HepG2 (cell line): ENCODE data around the gene ZFAND2B. TPM values are rescaled to one million over a fixed set of nuclear protein-coding genes. Genes with fewer than 3 reads are reported as not detected.

Source experiments
- ARNT ChIP-seq: fragments of 450-650 bp; IDR thresholded peaks from 2 replicates; pipeline ENCODE4 v1.6.1; 2017
- GFI1 ChIP-seq: sonication (generic); formaldehyde crosslinking; IDR thresholded peaks from 2 replicates; pipeline ENCODE4 v1.5.0; 2020; ENCODE audit warnings: missing genetic modification reagents, mild to moderate bottlenecking, borderline replicate concordance
- HIVEP1 ChIP-seq: sonication (generic); formaldehyde crosslinking; IDR thresholded peaks from 2 replicates; pipeline ENCODE4 v1.4.0; 2020; ENCODE audit warnings: mild to moderate bottlenecking, missing genetic modification reagents
- HMGA1 ChIP-seq: sonication (generic); formaldehyde crosslinking; conservative IDR thresholded peaks from 2 replicates; pipeline ENCODE4 v1.4.0; 2020; ENCODE audit warnings: missing genetic modification reagents
- HOXA3 ChIP-seq: sonication (generic); formaldehyde crosslinking; IDR thresholded peaks from 2 replicates; pipeline ENCODE4 v1.5.0; 2020; ENCODE audit warnings: missing genetic modification reagents
- KAT2B ChIP-seq: fragments of 150-350 bp; IDR thresholded peaks from 2 replicates; pipeline ENCODE4 v1.6.1; 2014; ENCODE audit warnings: low read depth, low read length, borderline replicate concordance
- MAFK ChIP-seq, 2 experiments: IDR thresholded peaks in 1 of 2; conservative IDR thresholded peaks in 1 of 2; 2 replicates each; pipeline ENCODE4 v1.6.1; 2011; ENCODE audit warnings: improper control_type of control experiment in 2 of 2, low read length in 2 of 2
- NPAS2 ChIP-seq: sonication (generic); formaldehyde crosslinking; IDR thresholded peaks from 2 replicates; pipeline ENCODE4 v1.8.0; 2022; ENCODE audit warnings: mild to moderate bottlenecking, missing genetic modification reagents, borderline replicate concordance
- PITX1 ChIP-seq: sonication (generic); formaldehyde crosslinking; IDR thresholded peaks from 2 replicates; pipeline ENCODE4 v1.5.1; 2020; ENCODE audit warnings: mild to moderate bottlenecking, missing genetic modification reagents
- RBM39 ChIP-seq: fragments of 200-400 bp; formaldehyde crosslinking; IDR thresholded peaks from one replicate; pipeline ENCODE4 v1.6.1; 2018; ENCODE audit warnings: antibody characterized with exemption, mild to moderate bottlenecking, low read depth, low read length; ENCODE audit not compliant: poor library complexity, severe bottlenecking
- RFX3 ChIP-seq: IDR thresholded peaks from 2 replicates; pipeline ENCODE4 v1.6.1; 2016; ENCODE audit warnings: missing biosample characterization, missing genetic modification reagents
- TOE1 ChIP-seq: sonication (generic); formaldehyde crosslinking; IDR thresholded peaks from 2 replicates; pipeline ENCODE4 v1.4.0; 2020; ENCODE audit warnings: mild to moderate bottlenecking, missing genetic modification reagents
- U2AF2 ChIP-seq: fragments of 200-400 bp; formaldehyde crosslinking; IDR thresholded peaks from 2 replicates; pipeline ENCODE4 v1.6.1; 2017; ENCODE audit warnings: low read depth, mild to moderate bottlenecking, low read length
- WIZ ChIP-seq: sonication (generic); formaldehyde crosslinking; IDR thresholded peaks from 2 replicates; pipeline ENCODE4 v1.5.1; 2020; ENCODE audit warnings: mild to moderate bottlenecking, missing genetic modification reagents
- ZBTB8A ChIP-seq: sonication (generic); formaldehyde crosslinking; IDR thresholded peaks from 2 replicates; pipeline ENCODE4 v1.4.0; 2020; ENCODE audit warnings: mild to moderate bottlenecking, low read depth, missing genetic modification reagents, borderline replicate concordance
- ZMYM2 ChIP-seq: sonication (generic); formaldehyde crosslinking; IDR thresholded peaks from 2 replicates; pipeline ENCODE4 v1.8.0; 2022; ENCODE audit warnings: mild to moderate bottlenecking, missing genetic modification reagents
- ZNF407 ChIP-seq: sonication (generic); formaldehyde crosslinking; IDR thresholded peaks from one replicate; pipeline ENCODE4 v1.5.1; 2020; ENCODE audit warnings: mild to moderate bottlenecking, missing genetic modification reagents; ENCODE audit errors: not compliant biosample characterization
- ZNF556 ChIP-seq: sonication (generic); formaldehyde crosslinking; IDR thresholded peaks from 2 replicates; pipeline ENCODE4 v1.4.0; 2020; ENCODE audit warnings: mild to moderate bottlenecking, missing genetic modification reagents, borderline replicate concordance
- ZNF562 ChIP-seq: sonication (generic); formaldehyde crosslinking; IDR thresholded peaks from 2 replicates; pipeline ENCODE4 v1.8.0; 2022; ENCODE audit warnings: missing genetic modification reagents, borderline replicate concordance
- ZNF660 ChIP-seq: sonication (generic); formaldehyde crosslinking; IDR thresholded peaks from 2 replicates; pipeline ENCODE4 v1.5.1; 2020; ENCODE audit warnings: mild to moderate bottlenecking, low read depth, missing genetic modification reagents, borderline replicate concordance
- ZNF841 ChIP-seq: sonication (generic); formaldehyde crosslinking; IDR thresholded peaks from 2 replicates; pipeline ENCODE4 v1.8.1; 2023; ENCODE audit warnings: missing genetic modification reagents, borderline replicate concordance
- ZNF850 ChIP-seq: sonication (generic); formaldehyde crosslinking; conservative IDR thresholded peaks from 2 replicates; pipeline ENCODE4 v1.9.0; 2021; ENCODE audit warnings: mild to moderate bottlenecking, missing genetic modification reagents
- polyA plus RNA-seq, 8 experiments: library from polyadenylated mRNA; depleted of rRNA in 3 of 8; stranded (reverse) in 7 of 8; unstranded in 1 of 8; fragments of >200 nt; fragmentation: Illumina TruSeq in 4 of 8; extraction: Trizol in 4 of 8; gene quantifications; 2 replicates each; pipeline versions ENCODE4 v1.2.1 to v1.2.3, GENCODE V29; 2011 to 2016; ENCODE audit warnings: low read depth in 4 of 8, missing spikeins in 1 of 8, mixed read lengths in 1 of 8; ENCODE audit not compliant: insufficient read depth in 1 of 8
- total RNA-seq, 5 experiments: library from RNA; depleted of rRNA; stranded (reverse); fragments of >200 nt; fragmentation: Illumina TruSeq; extraction: Trizol; gene quantifications; 2 replicates each; pipeline ENCODE4 v1.2.3, GENCODE V29; 2016; ENCODE audit warnings: low read depth in 1 of 5

Gene ZFAND2B
- total and polyA plus RNA-seq, 2 of the 13 experiments (the other 11 are each of a cell fraction or from before 2014, with no cell fraction given), result 53.3 to 115 TPM

GRCh38 chr2:219176818-219177551 is 29.6 kb upstream of the ZFAND2B start, which contains the start of gene CNPPD1 (continued):
- TF ChIP-seq NPAS2 (CRISPR knock-in tag) (no peak), ZNF841 (CRISPR knock-in tag) (peak; percentile 95; the same call in 1 of the 2 replicates), ZBTB8A (CRISPR knock-in tag) (peak; percentile 98), HMGA1 (no peak), ZNF407 (peak; percentile 98), ZMYM2 (peak; percentile 94), ZNF556 (CRISPR knock-in tag) (peak; percentile 99), WIZ (CRISPR knock-in tag) (peak; percentile 33; the same call in 1 of the 2 replicates), PITX1 (CRISPR knock-in tag) (peak; percentile 69), HIVEP1 (CRISPR knock-in tag) (peak; percentile 60), ARNT (no peak), RBM39 (peak; percentile 55), HOXA3 (CRISPR knock-in tag) (peak; percentile 91), KAT2B (no peak), ZNF562 (peak; percentile 64; the same call in 1 of the 2 replicates), RFX3 (CRISPR knock-in tag) (no peak), MAFK (conservative IDR thresholded peaks at IDR 0.05 in 1 of 2, IDR thresholded peaks at IDR 0.05 in 1 of 2; ENCODE audit: low read length in 2 of 2) (0 out of 4 replicates have a peak, but pooled peaks of 1 of the 2 experiments have one; percentile 13), ZNF660 (peak; percentile 87; the same call in 1 of the 2 replicates), TOE1 (CRISPR knock-in tag) (peak; percentile 84; the same call in 1 of the 2 replicates), GFI1 (CRISPR knock-in tag) (peak; percentile 79; the same call in 1 of the 2 replicates), ZNF850 (CRISPR knock-in tag) (peak; percentile 98), U2AF2 (0 out of 2 replicates have a peak, but pooled peaks have one; percentile 31)
